ENCODE measurements around the gene TMEM248.
"Not testable (repeated sequence)": the region's sequence is repeated elsewhere in the genome, so short reads cannot be mapped to it uniquely, and the experiment has no call there.

The TMEM248 gene

DNA sequence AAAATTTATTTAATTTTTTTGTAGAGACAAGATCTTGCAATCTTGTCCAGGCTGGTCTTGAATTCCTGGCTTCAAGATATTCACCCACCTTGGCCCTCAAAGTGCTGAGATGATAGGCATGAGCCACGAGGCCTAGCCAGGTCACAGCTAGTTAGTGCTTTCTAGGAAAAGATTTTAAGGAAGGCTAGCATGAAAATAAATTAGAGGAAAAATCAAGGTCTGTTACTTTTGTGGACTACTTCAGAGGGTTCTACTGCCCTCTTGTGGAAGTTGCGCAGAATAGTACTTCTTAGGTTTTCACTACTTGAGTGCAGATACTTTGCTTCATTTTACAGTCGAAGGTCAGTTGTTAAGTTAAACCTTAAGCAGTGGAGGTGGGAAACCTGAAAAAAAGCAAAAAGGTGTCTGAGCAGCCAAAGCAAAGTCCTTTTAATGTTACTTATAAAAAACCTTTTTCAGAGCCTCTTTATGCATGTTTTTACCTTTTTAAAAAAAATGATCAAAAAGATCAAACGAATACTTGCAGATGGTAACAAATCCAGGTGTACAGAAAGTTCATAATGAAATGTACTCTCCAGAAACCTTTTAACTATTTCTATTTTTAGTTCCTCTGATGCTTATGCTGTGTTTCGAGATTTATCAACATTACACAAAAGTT lies 79.7 kb downstream of the TMEM248 start:
- peak; percentile 3 to 4 for DNase-seq (ENCODE audit: low read depth in 2 of 2)

DNA sequence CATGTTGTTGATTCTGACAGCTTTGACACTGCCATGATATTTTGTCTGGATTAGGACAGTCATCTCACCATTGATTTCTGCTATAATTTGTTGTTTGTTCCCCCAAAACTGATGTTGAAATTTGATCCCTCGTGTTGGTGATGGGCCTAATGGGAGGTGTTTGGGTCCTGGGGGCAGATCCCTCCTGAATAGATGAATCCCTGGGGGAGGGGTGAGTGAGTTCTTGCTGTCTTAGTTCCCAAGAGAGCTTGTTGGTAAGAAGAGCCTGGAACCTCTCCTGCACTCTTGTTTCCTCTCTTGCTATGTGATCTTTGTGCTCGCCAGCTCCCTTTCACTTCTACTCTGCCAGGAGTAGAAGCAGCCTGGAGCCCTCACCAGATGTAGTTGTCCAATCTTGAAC lies 83.1 kb downstream of the TMEM248 start:
- not testable (repeated sequence) for DNase-seq (ENCODE audit: low read depth in 2 of 2)

DNA sequence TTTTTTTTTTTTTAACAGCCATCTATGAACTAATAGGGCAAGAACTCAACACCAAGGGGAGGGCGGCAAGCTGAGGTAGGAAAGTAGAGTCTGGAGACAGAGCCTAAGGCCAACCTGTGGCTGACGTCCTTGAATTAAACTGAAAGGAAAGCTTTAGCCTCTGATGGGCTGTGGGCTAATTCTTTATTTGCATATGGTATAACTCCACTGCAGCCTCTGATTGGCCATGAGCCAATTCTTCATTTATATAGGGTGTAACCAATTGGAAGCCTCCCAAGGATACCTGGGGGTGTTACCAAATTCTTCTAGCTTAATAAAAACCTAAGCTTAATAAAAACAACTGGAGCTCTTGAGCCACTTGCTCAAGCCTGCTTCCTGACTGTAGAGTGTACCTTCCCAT lies 85.9 kb downstream of the TMEM248 start:
- no peak for DNase-seq (ENCODE audit: low read depth in 2 of 2)

Measured in fibroblast of skin of left biceps (primary cell).